ENCODE measurements around the gene TOX2. TPM values are rescaled to one million over a fixed set of nuclear protein-coding genes. Genes with fewer than 3 reads are reported as not detected.

Gene TOX2
- total and polyA plus RNA-seq, 2 of the 8 experiments (the other 6 are each of a cell fraction or from before 2014, with no cell fraction given): 1.8 to 3.4 TPM

DNA sequence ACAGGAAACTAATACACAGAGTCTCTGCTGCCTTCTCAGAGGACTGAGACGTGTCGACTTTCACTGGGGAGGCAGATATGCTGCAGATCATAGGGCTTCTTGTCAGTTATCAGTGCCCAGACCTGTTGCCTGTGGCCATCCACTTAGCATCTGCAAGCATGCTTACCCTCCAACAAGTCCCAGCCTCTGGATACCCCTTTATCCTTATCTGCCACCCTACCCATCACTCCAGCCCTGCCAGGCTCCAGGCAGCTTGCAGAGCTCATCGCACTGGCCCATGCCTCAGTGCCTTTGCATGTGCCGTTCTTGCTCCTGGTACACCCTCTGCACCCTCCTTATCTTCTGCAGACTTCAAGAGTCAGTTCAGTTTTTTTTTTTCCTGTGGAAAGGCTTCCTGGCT is 119.2 kb downstream of the TOX2 start (continued):
- TF ChIP-seq CBX5 (IDR thresholded peaks at IDR 0.05; ENCODE audit: low read depth, low read length) (no peak), BRCA1 (IDR thresholded peaks at IDR 0.05; ENCODE audit: low read depth, low read length) (no peak), GTF2F1 (IDR thresholded peaks at IDR 0.05; ENCODE audit: borderline replicate concordance, low read depth, low read length) (no peak), TBP (IDR thresholded peaks at IDR 0.05; ENCODE audit: low read depth, low read length) (no peak)

All from H1 (cell line).